ENCODE measurements around the gene APH1B.

The APH1B gene

GRCh38 chr15:63288778-63289378, 11.5 kb downstream of the APH1B start:
- Histone ChIP-seq H3K9me3 (no peaks in the 10 kb centered on the region), H3K4me3 (no peak overlapping the region), H3K4me1 (peaks cover 0 to 29% (median 15%) of the 10 kb centered on the region in 4 donors), H3K27ac (no peak overlapping the region), H3K36me3 (peaks cover 0 to 36% (median 22%) of the 10 kb centered on the region in 3 donors), H3K27me3 (no peaks in the 10 kb centered on the region)
- TF ChIP-seq CTCF (IDR thresholded peaks at IDR 0.05): peak; percentile 51 to 77
- intact Hi-C loops (cut with DNase I; ENCODE audit: low total_unique reads): no loop called here
- no peak for DNase-seq

GRCh38 chr15:63291507-63291906, 14.1 kb downstream of the APH1B start:
- peak overlapping the region; percentile 57 to 70 for H3K27ac ChIP-seq
- no peaks in the 10 kb centered on the region for H3K9me3 ChIP-seq
- H3K36me3 ChIP-seq: peaks cover 0 to 25% (median 8%) of the 10 kb centered on the region in 3 donors
- H3K4me3 ChIP-seq: no peak overlapping the region
- no peak for DNase-seq
- peaks cover 0 to 29% (median 15%) of the 10 kb centered on the region in 4 donors for H3K4me1 ChIP-seq
- TF ChIP-seq CTCF (IDR thresholded peaks at IDR 0.05): peak in 1 of 2 experiments; percentile 10
- intact Hi-C loops (cut with DNase I; ENCODE audit: low total_unique reads): loop anchor here (5.0 to 10.0 kb wide), 2 partner anchors 111 to 313 kb away; no protein-coding TSS in a partner anchor
- no peaks in the 10 kb centered on the region for H3K27me3 ChIP-seq

- no peaks in the 10 kb centered on the region for H3K9me3 ChIP-seq
- H3K27ac ChIP-seq: peak overlapping the region; percentile 57 to 70
- H3K36me3 ChIP-seq: peaks cover 0 to 19% (median 8%) of the 10 kb centered on the region in 3 donors
- no peak for TF ChIP-seq CTCF (IDR thresholded peaks at IDR 0.05)
- H3K27me3 ChIP-seq: no peaks in the 10 kb centered on the region
- no peak overlapping the region for H3K4me3 ChIP-seq
- H3K4me1 ChIP-seq: peaks cover 0 to 29% (median 15%) of the 10 kb centered on the region in 4 donors
- DNase-seq: no peak
- intact Hi-C loops (cut with DNase I; ENCODE audit: low total_unique reads): loop anchor here (5.0 to 10.0 kb wide), 2 partner anchors 110 to 313 kb away; no protein-coding TSS in a partner anchor
Observed at GRCh38 chr15:63292241-63292640, 14.8 kb downstream of the APH1B start.

- no peaks in the 10 kb centered on the region for H3K9me3 ChIP-seq
- intact Hi-C loops (cut with DNase I; ENCODE audit: low total_unique reads): loop anchor here (5.0 to 10.0 kb wide), 2 partner anchors 110 to 312 kb away; no protein-coding TSS in a partner anchor
- H3K4me3 ChIP-seq: no peak overlapping the region
- H3K27ac ChIP-seq: peak overlapping the region in 1 of 2 donors; percentile 70
- no peaks in the 10 kb centered on the region for H3K27me3 ChIP-seq
- peaks cover 0 to 13% (median 8%) of the 10 kb centered on the region in 3 donors for H3K36me3 ChIP-seq
- no peak for DNase-seq
- H3K4me1 ChIP-seq: peaks cover 0 to 29% (median 15%) of the 10 kb centered on the region in 4 donors
- no peak for TF ChIP-seq CTCF (IDR thresholded peaks at IDR 0.05)
Observed at GRCh38 chr15:63292771-63293170, 15.4 kb downstream of the APH1B start.

- Histone ChIP-seq H3K4me1 (peaks cover 0 to 29% (median 15%) of the 10 kb centered on the region in 4 donors), H3K27me3 (no peaks in the 10 kb centered on the region), H3K27ac (no peak overlapping the region), H3K9me3 (no peaks in the 10 kb centered on the region), H3K4me3 (no peak overlapping the region), H3K36me3 (peaks cover 0 to 15% (median 9%) of the 10 kb centered on the region in 3 donors)
- no peak for DNase-seq
- TF ChIP-seq CTCF (IDR thresholded peaks at IDR 0.05): no peak
- intact Hi-C loops (cut with DNase I; ENCODE audit: low total_unique reads): loop anchor here (5.0 to 10.0 kb wide), 2 partner anchors 108 to 310 kb away; no protein-coding TSS in a partner anchor
Observed at GRCh38 chr15:63294359-63294758, 17.0 kb downstream of the APH1B start.
